Mesothelial cell of epicardium (in vitro differentiated cells): ENCODE measurements around the gene UHRF1. TPM values are rescaled to one million over a fixed set of nuclear protein-coding genes. Genes with fewer than 3 reads are reported as not detected.

Experiments
- DNase-seq, 2 experiments: peaks; one replicate each; pipeline ENCODE4 v3.0.0; 2021; ENCODE audit warnings: low spot score in 2 of 2; ENCODE audit not compliant: unreplicated experiment in 2 of 2
- H3K27ac Mint-ChIP-seq: 2 replicates; pipeline ENCODE4 v1.8.0; 2021; ENCODE audit warnings: mixed read lengths
- H3K27me3 Mint-ChIP-seq: 2 replicates; pipeline ENCODE4 v1.8.0; 2021; ENCODE audit warnings: low read depth, mixed read lengths
- H3K36me3 Mint-ChIP-seq: 2 replicates; pipeline ENCODE4 v1.8.0; 2021; ENCODE audit warnings: mixed read lengths
- H3K4me1 Mint-ChIP-seq: 2 replicates; pipeline ENCODE4 v1.8.0; 2021; ENCODE audit warnings: mixed read lengths
- H3K4me3 Mint-ChIP-seq: 2 replicates; pipeline ENCODE4 v1.8.0; 2021; ENCODE audit warnings: mild to moderate bottlenecking, moderate library complexity, mixed read lengths
- H3K9me3 Mint-ChIP-seq: 2 replicates; pipeline ENCODE4 v1.8.0; 2021; ENCODE audit warnings: mixed read lengths
- total RNA-seq: library from RNA; stranded (reverse); gene quantifications from 3 replicates; pipeline ENCODE4 v1.2.1, GENCODE V29; 2021
- TF ChIP-seq, protein P1 (sequence below): fragments of 200-600 bp; sonication (generic); IDR thresholded peaks from one replicate; pipeline ENCODE4 v1.5.0; 2021; ENCODE audit warnings: antibody characterized with exemption; ENCODE audit not compliant: unreplicated experiment

Gene UHRF1
- total RNA-seq = 27.6 to 28.9 TPM (median 27.8 TPM) in 3 replicates

DNA sequence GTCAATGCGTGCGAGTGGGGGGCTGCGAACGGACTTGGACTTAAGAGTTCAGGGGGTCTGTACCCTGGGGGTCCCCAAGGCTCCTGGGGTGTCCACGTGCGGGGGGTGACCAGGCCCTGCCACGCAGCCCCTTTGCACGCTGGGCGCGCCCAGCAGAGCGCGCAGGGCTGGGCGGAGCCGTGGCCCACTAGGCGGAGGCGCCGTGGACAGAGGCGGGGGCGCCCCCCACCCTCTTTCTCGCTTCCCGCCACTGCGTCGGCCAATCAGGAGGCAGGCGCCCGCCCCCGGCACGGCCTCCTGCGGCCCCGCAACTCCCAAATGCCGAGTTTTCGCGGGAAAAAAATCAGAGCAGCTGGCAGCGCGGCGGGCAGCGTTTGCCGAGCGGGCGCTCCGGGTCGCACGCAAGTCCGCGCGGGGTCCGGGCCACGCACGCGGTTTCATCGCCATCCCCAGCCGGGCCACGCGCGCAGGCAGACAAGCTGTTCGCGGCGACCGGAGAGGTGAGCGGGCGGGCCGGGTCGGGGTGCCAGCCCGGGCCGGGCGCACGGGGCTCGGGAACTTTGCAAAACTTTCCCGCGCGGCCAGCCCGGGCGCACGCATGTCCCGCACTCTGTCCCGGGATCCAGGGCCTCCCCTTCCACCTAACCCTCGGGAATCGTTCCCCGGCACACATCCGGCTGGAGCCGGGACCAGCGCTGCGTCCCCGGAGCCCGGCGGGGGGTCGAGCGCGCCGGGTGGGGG, at the start of gene UHRF1:
UHRF1 (plus strand) TSS at position 346 of the 741 bp plus-strand sequence. CDS start 1,385 bp downstream, outside the sequence.
- no peaks in the 10 kb centered on the region for H3K27me3 Mint-ChIP-seq
- no peaks in the 10 kb centered on the region for H3K9me3 Mint-ChIP-seq
- no peaks in the 10 kb centered on the region for H3K36me3 Mint-ChIP-seq
- no peak within 1 kb of the TSS for H3K27ac Mint-ChIP-seq
- peaks cover 22% of the 10 kb centered on the region for H3K4me1 Mint-ChIP-seq
- TF ChIP-seq, protein P1, sequence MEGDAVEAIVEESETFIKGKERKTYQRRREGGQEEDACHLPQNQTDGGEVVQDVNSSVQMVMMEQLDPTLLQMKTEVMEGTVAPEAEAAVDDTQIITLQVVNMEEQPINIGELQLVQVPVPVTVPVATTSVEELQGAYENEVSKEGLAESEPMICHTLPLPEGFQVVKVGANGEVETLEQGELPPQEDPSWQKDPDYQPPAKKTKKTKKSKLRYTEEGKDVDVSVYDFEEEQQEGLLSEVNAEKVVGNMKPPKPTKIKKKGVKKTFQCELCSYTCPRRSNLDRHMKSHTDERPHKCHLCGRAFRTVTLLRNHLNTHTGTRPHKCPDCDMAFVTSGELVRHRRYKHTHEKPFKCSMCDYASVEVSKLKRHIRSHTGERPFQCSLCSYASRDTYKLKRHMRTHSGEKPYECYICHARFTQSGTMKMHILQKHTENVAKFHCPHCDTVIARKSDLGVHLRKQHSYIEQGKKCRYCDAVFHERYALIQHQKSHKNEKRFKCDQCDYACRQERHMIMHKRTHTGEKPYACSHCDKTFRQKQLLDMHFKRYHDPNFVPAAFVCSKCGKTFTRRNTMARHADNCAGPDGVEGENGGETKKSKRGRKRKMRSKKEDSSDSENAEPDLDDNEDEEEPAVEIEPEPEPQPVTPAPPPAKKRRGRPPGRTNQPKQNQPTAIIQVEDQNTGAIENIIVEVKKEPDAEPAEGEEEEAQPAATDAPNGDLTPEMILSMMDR = no peak
- DNase-seq = no peak
- peak within 1 kb of the TSS; percentile 80 for H3K4me3 Mint-ChIP-seq

DNA sequence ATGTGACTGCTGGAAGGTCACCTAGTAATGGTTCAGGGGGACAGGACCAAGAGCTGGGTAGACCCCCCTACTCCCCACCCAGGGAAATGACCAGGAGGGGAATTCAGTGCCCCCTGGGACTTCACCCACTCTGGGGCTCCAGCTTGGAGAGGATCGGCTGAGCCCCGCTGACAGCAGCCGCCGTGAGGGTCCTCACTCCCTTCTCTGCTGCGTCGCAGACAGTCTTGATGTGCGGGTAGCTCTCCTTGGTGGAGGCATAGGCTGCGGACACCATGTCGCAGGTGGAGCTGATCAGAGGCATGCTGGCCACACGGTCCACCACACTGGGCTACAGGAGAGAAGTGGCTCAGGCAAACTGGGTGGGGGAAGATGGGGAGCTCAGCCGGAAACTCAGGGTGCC, 49.6 kb upstream of the UHRF1 start:
- DNase-seq = no peak
- no peaks in the 10 kb centered on the region for H3K27me3 Mint-ChIP-seq
- peaks cover 6% of the 10 kb centered on the region for H3K4me1 Mint-ChIP-seq
- H3K27ac Mint-ChIP-seq = no peak overlapping the region
- TF ChIP-seq, protein P1 = no peak
- no peaks in the 10 kb centered on the region for H3K9me3 Mint-ChIP-seq
- peaks cover 15% of the 10 kb centered on the region for H3K36me3 Mint-ChIP-seq
- H3K4me3 Mint-ChIP-seq = no peak overlapping the region

DNA sequence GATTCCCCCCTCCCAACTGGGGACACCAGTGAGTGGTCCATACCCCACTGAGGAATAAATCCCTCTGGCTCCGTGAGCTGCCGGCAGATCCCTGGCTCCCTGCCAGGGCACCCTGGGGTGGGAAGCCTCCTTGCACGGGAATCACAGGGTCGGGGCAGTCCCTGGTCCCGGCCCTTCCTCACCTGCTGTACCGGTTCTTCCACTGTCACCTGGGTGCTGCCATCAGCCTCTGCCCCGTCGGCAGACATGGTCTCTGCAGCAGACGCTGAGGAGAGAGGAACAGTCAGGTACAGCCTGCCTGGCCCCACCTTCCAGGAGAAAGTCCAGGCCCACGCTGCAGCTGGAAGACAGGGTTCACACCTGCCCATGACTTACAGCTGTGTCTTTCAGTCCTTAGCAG, 48.2 kb upstream of the UHRF1 start:
- no peak overlapping the region for H3K4me3 Mint-ChIP-seq
- DNase-seq = peak; percentile 37 to 61
- H3K27me3 Mint-ChIP-seq = no peaks in the 10 kb centered on the region
- TF ChIP-seq, protein P1 = no peak
- peaks cover 6% of the 10 kb centered on the region for H3K36me3 Mint-ChIP-seq
- peak overlapping the region; percentile 34 for H3K27ac Mint-ChIP-seq
- H3K4me1 Mint-ChIP-seq = peaks cover 6% of the 10 kb centered on the region
- H3K9me3 Mint-ChIP-seq = no peaks in the 10 kb centered on the region

DNA sequence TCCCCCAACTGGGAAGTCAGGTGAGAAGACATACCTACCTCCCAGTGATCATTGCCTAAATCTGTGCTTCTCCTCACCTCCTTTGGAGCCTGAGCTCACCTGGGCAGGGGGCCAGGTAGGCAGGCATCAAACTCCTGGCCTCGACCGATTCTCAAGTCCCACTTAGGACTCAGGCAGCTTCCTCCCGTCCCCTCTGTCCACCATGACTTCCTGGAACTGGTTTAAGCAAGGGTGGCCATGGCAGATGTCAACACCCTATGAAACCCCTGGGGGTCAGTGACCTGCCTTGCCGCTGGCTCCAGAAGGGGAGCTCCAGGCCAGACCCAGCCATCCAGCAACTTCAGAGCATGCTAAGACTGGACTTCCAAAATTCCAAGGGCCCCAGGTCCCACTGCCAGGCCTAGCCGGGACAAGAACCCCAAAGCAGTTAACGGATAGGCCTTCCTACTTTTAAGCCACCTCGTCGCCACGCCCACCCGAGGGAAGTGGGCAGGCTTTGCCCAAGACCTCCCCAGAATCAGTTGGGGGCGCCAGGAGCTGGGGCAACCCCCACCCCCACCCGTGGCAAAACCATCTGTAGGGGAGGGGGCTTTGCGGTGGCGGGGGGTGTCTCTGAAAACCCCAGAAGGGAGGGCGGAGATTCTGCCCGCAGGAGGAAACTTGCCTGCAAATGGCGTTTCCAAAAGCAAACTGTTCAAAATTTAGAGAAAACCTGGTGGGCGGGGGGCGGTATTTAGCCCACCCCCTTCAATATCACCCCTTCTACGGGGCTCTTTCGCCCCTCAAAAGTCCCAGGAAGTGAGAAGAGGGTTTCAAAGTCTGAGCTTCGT, 42.5 kb upstream of the UHRF1 start:
- Mint-ChIP-seq H3K9me3 (no peaks in the 10 kb centered on the region), H3K36me3 (peaks cover 3% of the 10 kb centered on the region), H3K27ac (peak overlapping the region; percentile 54), H3K27me3 (no peaks in the 10 kb centered on the region), H3K4me1 (peaks cover 6% of the 10 kb centered on the region), H3K4me3 (peak overlapping the region; percentile 85)
- DNase-seq = peak in 1 of 2 experiments; percentile 58
- TF ChIP-seq, protein P1 = no peak

DNA sequence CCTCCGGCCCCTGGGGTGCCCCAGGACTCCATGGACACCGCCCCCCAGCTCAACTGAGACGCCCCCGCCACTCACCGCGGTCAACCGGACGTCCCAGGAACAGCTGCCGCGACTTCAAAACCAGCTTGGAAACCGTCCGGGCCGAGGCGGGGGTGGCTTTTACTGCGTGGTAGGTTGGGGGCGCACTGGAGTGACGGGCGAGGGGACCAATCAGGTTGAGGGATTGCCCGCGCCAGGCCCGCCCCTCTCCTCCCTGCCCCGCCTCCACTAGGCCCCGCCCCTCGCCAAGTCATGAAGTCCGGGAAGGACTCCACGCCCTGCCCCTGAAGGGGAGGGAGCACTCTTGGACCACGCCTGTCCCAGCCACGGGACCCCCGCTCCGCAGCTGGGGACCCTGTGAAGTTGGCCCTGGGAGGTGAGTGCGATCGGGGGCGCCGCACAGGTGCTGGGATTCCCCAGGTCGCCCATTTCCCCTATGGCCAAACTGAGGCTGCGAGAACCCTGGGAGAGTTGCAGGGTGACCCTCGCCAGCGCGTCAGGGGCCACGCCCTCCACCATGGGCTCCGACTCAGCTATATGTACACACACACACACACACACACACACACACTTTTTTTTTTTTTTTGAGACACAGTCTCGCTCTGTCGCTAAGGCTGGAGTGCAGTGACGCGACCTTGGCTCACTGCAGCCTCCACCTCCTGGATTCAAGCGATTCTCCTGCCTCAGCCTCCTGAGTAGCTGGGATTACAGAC, 41.6 kb upstream of the UHRF1 start, which contains the start of gene PLIN3:
PLIN3 (minus strand) TSS at position 134 of the 752 bp plus-strand sequence. CDS start 6,273 bp downstream, outside the sequence.
- no peaks in the 10 kb centered on the region for H3K27me3 Mint-ChIP-seq
- no peaks in the 10 kb centered on the region for H3K9me3 Mint-ChIP-seq
- peak within 1 kb of the TSS; percentile 85 for H3K4me3 Mint-ChIP-seq
- DNase-seq = peak; percentile 97 to 98
- peak within 1 kb of the TSS; percentile 54 for H3K27ac Mint-ChIP-seq
- H3K4me1 Mint-ChIP-seq = peaks cover 6% of the 10 kb centered on the region
- H3K36me3 Mint-ChIP-seq = no peaks in the 10 kb centered on the region
- TF ChIP-seq, protein P1 = no peak
